BLaER1 (cell line): Measurements from ENCODE around the gene QSOX1.
A peak's percentile ranks its signal among the peaks of the same experiment; 100 is the strongest.
"Not testable (repeated sequence)": the region's sequence is repeated elsewhere in the genome, so short reads cannot be mapped to it uniquely, and the experiment has no call there.

Experiments
- H3K27ac ChIP-seq: shearing (Covaris generic); formaldehyde crosslinking; 2 replicates; pipeline ENCODE4 v1.8.1; 2022
- H3K27me3 ChIP-seq: shearing (Covaris generic); formaldehyde crosslinking; 2 replicates; pipeline ENCODE4 v1.8.1; 2022
- H3K36me3 ChIP-seq: shearing (Covaris generic); formaldehyde crosslinking; 2 replicates; pipeline ENCODE4 v1.8.1; 2022
- H3K4me1 ChIP-seq: shearing (Covaris generic); formaldehyde crosslinking; 2 replicates; pipeline ENCODE4 v1.8.1; 2022
- H3K4me2 ChIP-seq: shearing (Covaris generic); formaldehyde crosslinking; 2 replicates; pipeline ENCODE4 v1.8.1; 2022
- H3K4me3 ChIP-seq: shearing (Covaris generic); formaldehyde crosslinking; 2 replicates; pipeline ENCODE4 v1.8.1; 2022
- H3K9ac ChIP-seq: shearing (Covaris generic); formaldehyde crosslinking; 2 replicates; pipeline ENCODE4 v1.8.1; 2022
- H3K9me3 ChIP-seq: shearing (Covaris generic); formaldehyde crosslinking; 2 replicates; pipeline ENCODE4 v1.8.1; 2022
- H4K20me1 ChIP-seq: shearing (Covaris generic); formaldehyde crosslinking; 2 replicates; pipeline ENCODE4 v1.8.1; 2022
- Cebpa-rat ChIP-seq: shearing (Covaris generic); IDR thresholded peaks from 2 replicates; pipeline ENCODE4 v1.8.1; 2022

QSOX1 gene

GRCh38 chr1:180194048-180194425 is 39.4 kb downstream of the QSOX1 start:
- Histone ChIP-seq H3K9me3 (no peaks in the 10 kb centered on the region), H3K27me3 (no peaks in the 10 kb centered on the region), H3K4me1 (peaks cover 100% of the 10 kb centered on the region), H4K20me1 (no peaks in the 10 kb centered on the region), H3K4me3 (0 out of 2 replicates have a peak overlapping the region, but pooled peaks have one; percentile 7), H3K36me3 (peaks cover 44% of the 10 kb centered on the region), H3K4me2 (peak overlapping the region; percentile 85), H3K9ac (peak overlapping the region; percentile 70; the same call in 1 of the 2 replicates), H3K27ac (peak overlapping the region; percentile 95)
- no peak for TF ChIP-seq Cebpa-rat

- H3K27ac ChIP-seq: peak overlapping the region; percentile 95
- peaks cover 44% of the 10 kb centered on the region for H3K36me3 ChIP-seq
- H3K4me1 ChIP-seq: peaks cover 100% of the 10 kb centered on the region
- peak overlapping the region; percentile 85 for H3K4me2 ChIP-seq
- no peak for TF ChIP-seq Cebpa-rat
- H3K9ac ChIP-seq: peak overlapping the region; percentile 70
- H3K9me3 ChIP-seq: no peaks in the 10 kb centered on the region
- H3K4me3 ChIP-seq: 0 out of 2 replicates have a peak overlapping the region, but pooled peaks have one; percentile 7
- H3K27me3 ChIP-seq: no peaks in the 10 kb centered on the region
- H4K20me1 ChIP-seq: no peaks in the 10 kb centered on the region
These were observed 40.0 kb downstream of the QSOX1 start for GRCh38 chr1:180194546-180195207.

GRCh38 chr1:180195401-180195800 is 40.7 kb downstream of the QSOX1 start:
- H3K27ac ChIP-seq: peak overlapping the region; percentile 95
- H3K4me3 ChIP-seq: no peak overlapping the region
- H3K36me3 ChIP-seq: peaks cover 38% of the 10 kb centered on the region
- H3K4me2 ChIP-seq: peak overlapping the region; percentile 85
- H3K27me3 ChIP-seq: no peaks in the 10 kb centered on the region
- no peaks in the 10 kb centered on the region for H4K20me1 ChIP-seq
- peaks cover 94% of the 10 kb centered on the region for H3K4me1 ChIP-seq
- H3K9ac ChIP-seq: peak overlapping the region; percentile 70; the same call in 1 of the 2 replicates
- no peak for TF ChIP-seq Cebpa-rat
- no peaks in the 10 kb centered on the region for H3K9me3 ChIP-seq

GRCh38 chr1:180195916-180196315 is 41.2 kb downstream of the QSOX1 start:
- H3K27ac ChIP-seq: peak overlapping the region; percentile 95
- H4K20me1 ChIP-seq: no peaks in the 10 kb centered on the region
- peaks cover 89% of the 10 kb centered on the region for H3K4me1 ChIP-seq
- no peak for TF ChIP-seq Cebpa-rat
- peaks cover 35% of the 10 kb centered on the region for H3K36me3 ChIP-seq
- no peak overlapping the region for H3K9ac ChIP-seq
- H3K9me3 ChIP-seq: no peaks in the 10 kb centered on the region
- no peaks in the 10 kb centered on the region for H3K27me3 ChIP-seq
- peak overlapping the region; percentile 85 for H3K4me2 ChIP-seq
- H3K4me3 ChIP-seq: no peak overlapping the region

GRCh38 chr1:180196436-180197003 is 41.9 kb downstream of the QSOX1 start:
- Histone ChIP-seq H3K9me3 (no peaks in the 10 kb centered on the region), H3K4me2 (peak overlapping the region; percentile 85), H4K20me1 (no peaks in the 10 kb centered on the region), H3K27ac (peak overlapping the region; percentile 95), H3K4me3 (no peak overlapping the region), H3K36me3 (peaks cover 29% of the 10 kb centered on the region), H3K27me3 (no peaks in the 10 kb centered on the region), H3K4me1 (peaks cover 83% of the 10 kb centered on the region), H3K9ac (no peak overlapping the region)
- no peak for TF ChIP-seq Cebpa-rat

GRCh38 chr1:180197231-180197630 is 42.6 kb downstream of the QSOX1 start:
- Histone ChIP-seq H3K27me3 (no peaks in the 10 kb centered on the region), H3K9me3 (no peaks in the 10 kb centered on the region), H3K27ac (peak overlapping the region; percentile 48; the same call in 1 of the 2 replicates), H3K4me1 (peaks cover 76% of the 10 kb centered on the region), H4K20me1 (no peaks in the 10 kb centered on the region), H3K36me3 (peaks cover 29% of the 10 kb centered on the region), H3K9ac (no peak overlapping the region), H3K4me3 (no peak overlapping the region), H3K4me2 (peak overlapping the region; percentile 51)
- TF ChIP-seq Cebpa-rat: no peak

- peaks cover 29% of the 10 kb centered on the region for H3K36me3 ChIP-seq
- no peak for TF ChIP-seq Cebpa-rat
These were observed 43.5 kb downstream of the QSOX1 start for GRCh38 chr1:180198196-180198595.

GRCh38 chr1:180198611-180199010 is 43.9 kb downstream of the QSOX1 start:
- peaks cover 62% of the 10 kb centered on the region for H3K4me1 ChIP-seq
- no peaks in the 10 kb centered on the region for H3K9me3 ChIP-seq
- peak overlapping the region; percentile 48 for H3K27ac ChIP-seq
- TF ChIP-seq Cebpa-rat: no peak
- H3K9ac ChIP-seq: no peak overlapping the region
- H3K27me3 ChIP-seq: no peaks in the 10 kb centered on the region
- H3K4me3 ChIP-seq: no peak overlapping the region
- H3K4me2 ChIP-seq: peak overlapping the region; percentile 51
- no peaks in the 10 kb centered on the region for H4K20me1 ChIP-seq
- H3K36me3 ChIP-seq: peaks cover 29% of the 10 kb centered on the region

More at GRCh38 chr1:180198196-180198595, 43.5 kb downstream of the QSOX1 start:
- Histone ChIP-seq H3K27me3 (no peaks in the 10 kb centered on the region), H3K4me3 (no peak overlapping the region), H4K20me1 (no peaks in the 10 kb centered on the region), H3K27ac (peak overlapping the region; percentile 48), H3K4me2 (peak overlapping the region; percentile 51), H3K9me3 (no peaks in the 10 kb centered on the region), H3K9ac (no peak overlapping the region), H3K4me1 (peaks cover 66% of the 10 kb centered on the region)

GRCh38 chr1:180199018-180199417 is 44.3 kb downstream of the QSOX1 start:
- Histone ChIP-seq H4K20me1 (no peaks in the 10 kb centered on the region), H3K9ac (no peak overlapping the region), H3K9me3 (no peaks in the 10 kb centered on the region), H3K4me3 (no peak overlapping the region), H3K27ac (peak overlapping the region; percentile 48; the same call in 1 of the 2 replicates), H3K27me3 (no peaks in the 10 kb centered on the region), H3K4me2 (peak overlapping the region; percentile 51), H3K36me3 (peaks cover 29% of the 10 kb centered on the region), H3K4me1 (peaks cover 58% of the 10 kb centered on the region)
- TF ChIP-seq Cebpa-rat: no peak

- H3K36me3 ChIP-seq: peaks cover 20% of the 10 kb centered on the region
- no peaks in the 10 kb centered on the region for H3K9me3 ChIP-seq
- H3K9ac ChIP-seq: no peak overlapping the region
- H3K4me3 ChIP-seq: no peak overlapping the region
- no peaks in the 10 kb centered on the region for H3K27me3 ChIP-seq
- H3K27ac ChIP-seq: no peak overlapping the region; the same call in 1 of the 2 replicates
- no peak overlapping the region for H3K4me2 ChIP-seq
- TF ChIP-seq Cebpa-rat: no peak
- H3K4me1 ChIP-seq: peaks cover 32% of the 10 kb centered on the region
- no peaks in the 10 kb centered on the region for H4K20me1 ChIP-seq
These were observed 47.0 kb downstream of the QSOX1 start for GRCh38 chr1:180201451-180202200.

- not testable (repeated sequence) for H3K9ac ChIP-seq, H3K27ac ChIP-seq, H3K4me3 ChIP-seq, H3K4me2 ChIP-seq, H3K27me3 ChIP-seq, H4K20me1 ChIP-seq, H3K9me3 ChIP-seq
- H3K36me3 ChIP-seq: peaks cover 12% of the 10 kb centered on the region; the same call in 1 of the 2 replicates
- peaks cover 23% of the 10 kb centered on the region for H3K4me1 ChIP-seq
These were observed 47.9 kb downstream of the QSOX1 start for GRCh38 chr1:180202588-180202987.
